ENCODE data around the gene PPP1R17.

DNA sequence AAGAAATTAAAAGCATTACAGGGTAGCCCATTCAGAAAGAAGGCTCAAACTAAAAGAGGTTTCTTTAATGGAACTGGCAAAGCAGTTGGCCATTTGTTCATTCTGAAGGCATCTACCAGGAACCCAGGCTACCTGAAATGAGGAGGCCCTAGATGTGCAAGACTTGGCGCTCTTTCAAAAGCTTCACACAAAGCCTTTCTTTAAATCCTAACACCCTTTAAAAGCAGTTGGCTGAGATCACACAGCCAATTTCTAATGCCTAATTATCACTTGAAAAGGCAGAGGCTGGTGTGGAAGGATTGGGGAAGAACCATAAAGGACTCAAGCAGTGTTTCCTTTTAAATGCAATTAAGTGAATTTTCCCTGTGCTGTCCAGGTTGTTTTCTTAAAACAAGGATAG is 23.2 kb downstream of the PPP1R17 start:
- TF ChIP-seq EZH2 (IDR thresholded peaks at IDR 0.05) (no peak), EZH2phosphoT487 (IDR thresholded peaks at IDR 0.05) (peak; percentile 99)
- TF ChIP-seq, protein P1, sequence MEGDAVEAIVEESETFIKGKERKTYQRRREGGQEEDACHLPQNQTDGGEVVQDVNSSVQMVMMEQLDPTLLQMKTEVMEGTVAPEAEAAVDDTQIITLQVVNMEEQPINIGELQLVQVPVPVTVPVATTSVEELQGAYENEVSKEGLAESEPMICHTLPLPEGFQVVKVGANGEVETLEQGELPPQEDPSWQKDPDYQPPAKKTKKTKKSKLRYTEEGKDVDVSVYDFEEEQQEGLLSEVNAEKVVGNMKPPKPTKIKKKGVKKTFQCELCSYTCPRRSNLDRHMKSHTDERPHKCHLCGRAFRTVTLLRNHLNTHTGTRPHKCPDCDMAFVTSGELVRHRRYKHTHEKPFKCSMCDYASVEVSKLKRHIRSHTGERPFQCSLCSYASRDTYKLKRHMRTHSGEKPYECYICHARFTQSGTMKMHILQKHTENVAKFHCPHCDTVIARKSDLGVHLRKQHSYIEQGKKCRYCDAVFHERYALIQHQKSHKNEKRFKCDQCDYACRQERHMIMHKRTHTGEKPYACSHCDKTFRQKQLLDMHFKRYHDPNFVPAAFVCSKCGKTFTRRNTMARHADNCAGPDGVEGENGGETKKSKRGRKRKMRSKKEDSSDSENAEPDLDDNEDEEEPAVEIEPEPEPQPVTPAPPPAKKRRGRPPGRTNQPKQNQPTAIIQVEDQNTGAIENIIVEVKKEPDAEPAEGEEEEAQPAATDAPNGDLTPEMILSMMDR (IDR thresholded peaks at IDR 0.05) = no peak
